WTC11 (cell line): Measurements from ENCODE around the gene TRAF2.

Experiments used
- ARID4B ChIP-seq: sonication (generic); formaldehyde crosslinking; IDR thresholded peaks from 2 replicates; pipeline ENCODE4 v1.8.0; 2023; ENCODE audit warnings: missing genetic modification reagents, mild to moderate bottlenecking, borderline replicate concordance
- CTCF ChIP-seq: fragments of 200-600 bp; IDR thresholded peaks from 2 replicates; pipeline ENCODE4 v1.8.0; 2022; ENCODE audit warnings: antibody characterized with exemption
- GABPB1 ChIP-seq: sonication (generic); formaldehyde crosslinking; IDR thresholded peaks from 2 replicates; pipeline ENCODE4 v1.8.1; 2023; ENCODE audit warnings: mild to moderate bottlenecking, missing genetic modification reagents
- JAZF1 ChIP-seq: fragments of 250-450 bp; sonication (Bioruptor Pico); IDR thresholded peaks from 2 replicates; pipeline ENCODE4 v1.9.0; 2021; ENCODE audit warnings: moderate library complexity, mild to moderate bottlenecking, inconsistent platforms
- JUN ChIP-seq: sonication (generic); formaldehyde crosslinking; IDR thresholded peaks from 2 replicates; pipeline ENCODE4 v1.8.0; 2023; ENCODE audit warnings: mild to moderate bottlenecking, missing genetic modification reagents
- SMAD3 ChIP-seq: sonication (generic); formaldehyde crosslinking; IDR thresholded peaks from 2 replicates; pipeline ENCODE4 v1.8.0; 2022; ENCODE audit warnings: missing genetic modification reagents, mild to moderate bottlenecking, borderline replicate concordance
- SP1 ChIP-seq: sonication (generic); formaldehyde crosslinking; conservative IDR thresholded peaks from 2 replicates; pipeline ENCODE4 v1.8.1; 2022; ENCODE audit warnings: missing genetic modification reagents
- ZNF425 ChIP-seq: fragments of 250-450 bp; sonication (Bioruptor Pico); conservative IDR thresholded peaks from 2 replicates; pipeline ENCODE4 v1.9.0; 2021; ENCODE audit warnings: mild to moderate bottlenecking

GRCh38 chr9:136946228-136947027 lies 60.1 kb downstream of the TRAF2 start:
- TF ChIP-seq CTCF (no peak), GABPB1 (CRISPR knock-in tag) (no peak), JAZF1 (no peak), ARID4B (CRISPR knock-in tag) (no peak), JUN (CRISPR knock-in tag) (no peak), ZNF425 (no peak), SMAD3 (CRISPR knock-in tag) (no peak), SP1 (CRISPR knock-in tag) (no peak)
